ENCODE data around the gene PIK3CD. TPM values are rescaled to one million over a fixed set of nuclear protein-coding genes. Genes with fewer than 3 reads are reported as not detected.

The PIK3CD gene
- total RNA-seq, 1 experiment from 2014 or later: 15.2 TPM

GRCh38 chr1:9766759-9767442 is 115.4 kb downstream of the PIK3CD start:
- DNase-seq (ENCODE audit: low read depth): peak; percentile 99

GRCh38 chr1:9767964-9768668 is 116.6 kb downstream of the PIK3CD start:
- no peak for DNase-seq (ENCODE audit: low read depth)

- DNase-seq (ENCODE audit: low read depth): no peak
Observed at GRCh38 chr1:9768983-9769382, 117.5 kb downstream of the PIK3CD start.

- DNase-seq (ENCODE audit: low read depth): no peak
Observed at GRCh38 chr1:9770298-9770697, 118.8 kb downstream of the PIK3CD start.

- no peak for DNase-seq (ENCODE audit: low read depth)
Observed at GRCh38 chr1:9774712-9775679, 123.5 kb downstream of the PIK3CD start.

- DNase-seq (ENCODE audit: low read depth): no peak
Observed at GRCh38 chr1:9776685-9777084, 125.2 kb downstream of the PIK3CD start.

Other genes with a start within 250 kb of the PIK3CD start
- 11.2 and 12.4 TPM in 2 replicates for gene SLC25A33, start 112.3 kb upstream of the PIK3CD start, total RNA-seq (2014; rRNA removed; shearing (Covaris generic))
- 17.9 and 22.3 TPM in 2 replicates for gene TMEM201, start 62.8 kb upstream of the PIK3CD start, total RNA-seq (2014; rRNA removed; shearing (Covaris generic))
- 68.9 and 72.2 TPM in 2 replicates for gene CLSTN1, start 172.2 kb downstream of the PIK3CD start, total RNA-seq (2014; rRNA removed; shearing (Covaris generic))

All from HT1080 (cell line).